Left hindlimb (tissue), 1 donor: ENCODE results near the gene KCNK3.
A peak's percentile ranks its signal among the peaks of the same experiment; 100 is the strongest.
"Not testable (repeated sequence)": the region's sequence is repeated elsewhere in the genome, so short reads cannot be mapped to it uniquely, and the experiment has no call there.

ENCODE experiments used
- DNase-seq: peaks from one replicate; pipeline ENCODE4 v3.0.0-alpha.2; 2018

The KCNK3 gene

GRCh38 chr2:26733413-26733812 lies 40.9 kb downstream of the KCNK3 start:
- no peak for DNase-seq

DNA sequence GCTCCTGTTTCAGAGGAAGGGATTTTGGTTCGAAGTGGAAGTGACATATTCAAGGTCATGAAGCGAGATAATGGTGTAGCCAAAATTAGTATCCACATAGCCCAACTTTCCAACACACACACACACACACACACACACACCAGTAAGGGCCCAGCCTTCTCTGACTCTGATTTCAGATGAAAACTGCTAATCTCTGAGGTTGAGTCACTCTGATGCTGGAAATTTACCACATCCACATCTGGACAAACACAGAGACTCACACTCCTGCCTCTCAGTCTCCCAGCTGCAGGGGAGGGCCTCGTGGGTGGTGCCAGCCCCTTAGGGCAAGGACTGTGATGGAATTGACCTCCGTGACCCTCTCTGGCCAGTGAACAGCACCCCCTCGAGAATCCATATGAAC lies 42.6 kb downstream of the KCNK3 start:
- no peak for DNase-seq

DNA sequence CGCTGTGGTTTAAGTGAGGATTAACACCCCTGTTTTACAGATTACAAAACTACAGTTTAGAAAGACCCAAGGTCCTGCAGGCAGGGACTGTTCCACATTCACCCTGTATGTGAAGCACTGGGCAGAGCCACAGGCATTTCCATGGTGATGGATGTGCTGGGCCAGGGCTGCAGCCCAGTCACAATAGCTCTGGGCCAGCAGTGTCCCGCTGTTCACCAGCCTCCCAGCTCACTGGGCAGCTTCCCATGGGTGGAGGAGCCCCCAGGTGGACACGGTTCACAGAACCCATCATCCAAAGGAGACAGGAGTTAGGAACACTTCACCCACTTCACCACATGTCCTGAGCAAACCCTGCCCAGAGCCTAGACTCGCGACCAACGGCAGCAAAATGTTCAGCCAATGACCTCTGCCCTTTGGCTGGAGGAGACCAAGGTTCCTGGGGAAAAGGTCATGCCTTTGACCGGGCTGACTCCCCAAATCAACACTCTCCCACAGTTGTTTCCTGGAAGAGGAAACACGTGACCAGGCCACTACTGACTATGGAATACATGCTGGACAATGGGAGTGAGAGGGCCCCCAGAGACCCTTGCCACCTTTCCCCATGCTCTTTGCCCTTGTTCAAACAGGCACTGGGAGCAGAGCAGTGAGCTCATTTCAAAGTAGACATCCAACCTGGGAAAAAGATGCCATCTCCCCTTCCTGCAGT lies 43.5 kb downstream of the KCNK3 start:
- DNase-seq: no peak

- no peak for DNase-seq
Measured at GRCh38 chr2:26737221-26737620, 44.7 kb downstream of the KCNK3 start.

GRCh38 chr2:26738481-26738880 lies 46.0 kb downstream of the KCNK3 start:
- no peak for DNase-seq

DNA sequence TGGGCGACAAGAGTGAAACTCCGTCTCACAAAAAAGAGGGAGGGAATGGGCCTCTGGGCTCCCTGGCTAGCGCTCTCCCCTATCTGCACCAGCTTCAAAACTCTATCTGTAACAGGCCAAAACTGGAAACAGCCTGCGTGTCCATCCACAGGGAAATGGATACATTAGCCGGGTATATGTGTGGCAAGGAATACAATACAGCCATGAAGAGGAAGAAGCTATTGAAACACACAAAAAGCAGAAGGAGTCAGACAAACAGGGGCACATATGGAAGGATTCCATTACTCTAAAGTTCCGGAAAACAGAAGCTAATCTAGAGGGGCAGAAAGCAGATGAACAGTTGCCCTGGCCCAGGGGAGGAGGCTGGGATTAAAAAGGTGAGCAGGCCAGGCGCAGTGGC lies 47.0 kb downstream of the KCNK3 start:
- DNase-seq: no peak

- DNase-seq: no peak
Measured at GRCh38 chr2:26740346-26740745, 47.8 kb downstream of the KCNK3 start.

DNA sequence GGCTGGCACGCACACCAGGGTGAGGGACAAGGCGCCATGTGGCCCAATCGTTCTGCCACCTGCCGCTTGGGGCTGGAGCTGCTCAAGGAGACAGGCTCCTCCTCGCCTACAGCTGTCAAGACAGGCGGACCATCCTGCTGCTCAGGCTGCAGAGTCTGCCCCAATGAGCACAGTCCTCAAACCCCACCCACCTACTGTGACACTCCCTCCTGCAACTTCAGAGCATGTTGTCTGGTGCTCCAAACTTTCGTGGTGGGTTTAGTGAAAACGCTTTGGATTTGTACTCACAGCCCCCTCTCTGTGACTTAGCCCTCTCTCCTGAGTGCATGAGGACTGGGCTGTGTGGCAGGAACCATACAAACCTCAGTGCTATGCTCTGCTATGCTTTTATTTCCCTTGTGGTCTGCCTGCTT lies 48.4 kb downstream of the KCNK3 start:
- DNase-seq: no peak

DNA sequence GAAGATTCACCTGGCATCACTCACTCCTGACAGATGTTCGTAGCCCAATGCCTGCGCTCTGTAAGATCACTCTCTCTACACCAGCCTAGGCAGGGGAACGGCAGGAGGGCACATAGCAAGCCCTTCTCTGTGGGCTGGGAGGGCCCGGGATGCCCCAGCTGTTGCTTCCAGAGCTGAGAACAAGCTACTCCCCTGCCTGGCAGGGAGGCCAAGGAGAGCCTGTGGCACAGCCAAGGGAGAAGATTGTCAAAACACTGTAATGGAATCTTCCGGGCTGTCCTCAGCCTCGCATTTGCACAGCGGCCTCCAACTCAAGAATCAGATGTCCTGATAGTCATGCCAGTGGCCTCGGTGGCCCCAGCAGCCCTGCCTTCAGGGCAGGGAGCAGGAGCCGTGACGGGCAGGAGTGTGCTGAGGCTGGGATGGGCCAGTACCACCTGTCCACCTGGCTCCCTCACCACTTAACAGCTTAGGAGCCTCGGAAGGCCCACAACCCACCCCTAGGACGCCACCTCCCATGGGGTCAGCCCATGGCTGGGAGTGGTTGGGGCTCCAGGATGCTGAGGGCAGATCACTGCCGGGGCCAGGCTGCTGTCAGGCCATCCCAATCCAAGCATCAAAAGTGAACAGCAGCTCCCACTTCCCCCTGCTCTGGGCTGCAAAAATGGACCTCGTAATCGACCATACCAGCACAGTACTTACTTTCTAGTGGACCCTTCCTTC lies 49.7 kb downstream of the KCNK3 start:
- DNase-seq: no peak

DNA sequence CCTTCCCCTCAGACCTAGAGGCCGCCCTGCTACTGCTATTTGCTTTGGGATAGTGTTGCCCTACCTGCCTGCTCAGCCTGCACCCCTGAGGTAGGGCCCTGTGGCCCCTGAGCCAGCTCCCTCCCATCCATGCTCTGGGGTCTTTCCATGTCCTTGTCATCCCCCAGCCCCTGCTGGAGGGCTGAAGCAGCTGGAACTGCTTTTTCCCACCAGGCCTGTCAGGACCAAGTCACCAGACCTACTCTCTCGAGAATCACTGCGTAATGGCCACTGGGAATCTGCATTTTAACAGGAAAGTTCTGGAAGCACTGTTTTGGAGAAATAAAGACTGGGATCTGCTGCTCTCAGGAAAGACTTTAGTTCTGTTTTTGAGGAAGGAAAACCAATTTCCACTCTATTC lies 51.3 kb downstream of the KCNK3 start:
- no peak for DNase-seq

GRCh38 chr2:26744953-26745352 lies 52.4 kb downstream of the KCNK3 start:
- no peak for DNase-seq

DNA sequence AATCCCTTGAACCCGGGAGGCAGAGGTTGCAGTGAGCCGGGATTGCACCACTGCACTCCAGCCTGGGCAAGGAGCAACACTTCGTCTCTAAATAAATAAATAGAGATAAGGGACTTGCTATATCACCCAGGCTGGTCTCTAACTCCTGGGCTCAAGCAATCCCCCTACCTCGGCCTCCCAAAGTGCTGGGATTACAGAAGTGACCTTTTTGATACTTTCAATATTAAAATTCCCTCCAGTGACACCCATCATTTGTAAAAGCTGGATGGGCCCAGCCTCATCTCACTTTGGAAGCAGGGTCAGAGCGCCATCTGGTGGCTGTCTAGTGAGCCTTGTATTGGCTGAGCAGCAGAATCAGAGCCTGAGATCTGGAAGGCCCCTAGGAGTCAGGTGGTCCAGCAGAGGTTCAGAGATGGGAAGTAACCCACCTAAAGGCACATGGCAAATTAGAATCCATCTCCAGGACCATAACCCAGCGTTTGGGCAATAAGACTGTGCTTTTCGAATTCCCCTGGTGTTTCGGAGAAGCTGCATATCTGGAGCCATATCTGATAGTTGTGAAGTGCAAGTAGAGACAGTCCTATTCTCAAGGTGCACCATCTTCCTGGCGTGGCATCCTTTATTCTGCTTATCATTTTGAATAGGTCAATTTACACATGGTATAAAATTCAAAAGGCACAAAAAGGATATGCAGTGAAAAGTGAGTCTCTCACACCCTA lies 53.2 kb downstream of the KCNK3 start:
- peak; percentile 76 for DNase-seq

DNA sequence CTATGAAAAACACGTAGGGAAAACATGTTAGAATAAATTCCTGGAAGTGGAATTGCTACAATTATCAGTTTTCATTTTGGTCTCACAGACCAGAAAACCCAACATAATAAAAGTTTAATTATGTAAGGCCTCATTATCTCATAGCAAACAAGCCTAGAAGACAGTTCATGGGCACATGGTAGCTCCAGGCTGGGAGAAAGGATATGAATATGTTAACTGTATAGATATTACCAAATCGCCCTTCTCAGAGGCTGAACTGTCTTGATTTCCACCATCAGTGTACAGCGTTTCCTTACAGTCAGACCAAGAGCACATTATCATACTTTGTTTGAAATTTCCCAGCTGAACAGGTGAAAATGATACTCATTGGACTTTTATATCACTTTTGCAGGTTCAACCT lies 54.4 kb downstream of the KCNK3 start:
- DNase-seq: no peak

DNA sequence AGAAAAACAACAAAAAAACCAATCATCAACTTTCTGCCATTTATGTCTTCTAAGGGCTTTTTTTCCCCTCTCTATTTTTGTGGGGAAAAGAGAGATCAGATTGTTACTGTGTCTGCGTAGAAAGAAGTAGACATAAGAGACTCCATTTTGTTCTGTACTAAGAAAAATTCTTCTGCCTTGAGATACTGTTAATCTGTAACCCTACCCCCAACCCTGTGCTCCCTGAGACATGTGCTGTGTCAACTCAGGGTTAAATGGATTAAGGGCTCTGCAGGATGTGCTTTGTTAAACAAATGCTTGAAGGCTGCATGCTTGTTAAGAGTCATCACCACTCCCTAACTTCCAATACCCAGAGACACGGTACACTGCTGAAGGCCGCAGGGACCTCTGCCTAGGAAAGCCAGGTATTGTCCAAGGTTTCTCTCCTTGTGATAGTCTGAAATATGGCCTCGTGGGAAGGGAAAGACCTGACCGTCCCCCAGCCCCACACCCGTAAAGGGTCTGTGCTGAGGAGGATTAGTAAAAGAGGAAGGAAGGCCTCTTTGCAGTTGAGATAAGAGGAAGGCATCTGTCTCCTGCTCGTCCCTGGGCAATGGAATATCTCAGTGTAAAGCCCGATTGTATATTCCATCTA lies 57.4 kb downstream of the KCNK3 start:
- DNase-seq: not testable (repeated sequence)

DNA sequence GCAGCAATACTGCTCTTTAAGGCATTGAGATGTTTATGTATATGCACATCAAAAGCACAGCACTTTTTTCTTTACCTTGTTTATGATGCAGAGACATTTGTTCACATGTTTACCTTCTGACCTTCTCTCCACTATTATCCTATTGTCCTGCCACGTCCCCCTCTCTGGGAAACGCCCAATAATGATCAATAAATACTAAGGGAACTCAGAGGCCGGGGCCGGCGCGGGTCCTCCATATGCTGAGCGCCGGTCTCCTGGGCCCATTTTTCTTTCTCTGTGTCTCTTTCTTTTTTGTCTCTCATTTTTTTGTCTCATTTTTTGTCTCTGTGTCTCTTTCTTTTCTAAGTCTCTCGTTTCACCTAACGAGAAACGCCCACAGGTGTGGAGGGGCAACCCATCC lies 57.9 kb downstream of the KCNK3 start:
- DNase-seq: not testable (repeated sequence)

- DNase-seq: no peak
Measured at GRCh38 chr2:26752656-26753055, 60.1 kb downstream of the KCNK3 start.

- no peak for DNase-seq
Measured at GRCh38 chr2:26754539-26754938, 62.0 kb downstream of the KCNK3 start.

- DNase-seq: no peak
Measured at GRCh38 chr2:26754972-26755670, 62.6 kb downstream of the KCNK3 start.

GRCh38 chr2:26756337-26756736 lies 63.8 kb downstream of the KCNK3 start:
- DNase-seq: no peak

- peak; percentile 57 for DNase-seq
Measured at GRCh38 chr2:26757873-26758789, 65.6 kb downstream of the KCNK3 start.

DNA sequence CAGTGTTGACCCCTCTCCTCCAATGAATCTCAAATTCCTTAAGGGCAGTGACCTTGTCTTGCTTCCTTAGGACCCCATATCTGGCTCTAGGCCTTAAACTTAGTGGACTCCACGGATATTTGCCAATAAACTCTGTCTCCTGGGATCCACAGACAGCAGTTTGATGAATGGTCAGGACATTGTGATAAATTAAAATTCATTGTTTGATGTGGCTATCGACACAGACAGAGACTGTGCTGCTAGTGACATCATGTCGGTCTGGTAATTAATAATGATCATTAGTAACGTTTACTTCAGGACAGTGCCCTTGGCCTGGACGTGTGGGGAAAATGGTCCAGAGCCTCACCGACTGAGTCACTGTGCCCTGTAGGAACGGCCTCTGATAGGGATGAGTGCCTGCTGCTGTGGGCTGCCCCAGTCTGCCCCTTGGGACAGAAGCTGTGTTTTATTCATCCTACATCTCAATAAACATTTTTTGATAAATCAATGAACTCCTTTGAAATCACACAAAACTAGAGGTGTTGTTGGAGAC lies 66.3 kb downstream of the KCNK3 start:
- no peak for DNase-seq
